SHP77 treated with DMSO at 0.1 percent for 48 hours (cell line): Measurements from ENCODE around the gene TMEM80.
"Not testable (repeated sequence)": the region's sequence is repeated elsewhere in the genome, so short reads cannot be mapped to it uniquely, and the experiment has no call there.

Experiments used
- DNase-seq: peaks from one replicate; lab custom pipeline; 2025; lab: John Stamatoyannopoulos, UW

Gene TMEM80

GRCh38 chr11:695538-696248 is at the start of gene TMEM80:
TSS of gene TMEM80 (plus strand) at chr11:695816. CDS start at chr11:695828, 12 bp downstream.
- no peak for DNase-seq

GRCh38 chr11:646214-646613 is 49.4 kb upstream of the TMEM80 start:
- no peak for DNase-seq

GRCh38 chr11:647672-648158 is 47.9 kb upstream of the TMEM80 start:
- DNase-seq = not testable (repeated sequence)

- no peak for DNase-seq
Observed at GRCh38 chr11:650482-650881, 45.1 kb upstream of the TMEM80 start.

GRCh38 chr11:653136-653535 is 42.5 kb upstream of the TMEM80 start:
- DNase-seq = not testable (repeated sequence)

- DNase-seq = no peak
Observed at GRCh38 chr11:653837-654236, 41.8 kb upstream of the TMEM80 start.

- not testable (repeated sequence) for DNase-seq
Observed at GRCh38 chr11:654444-654843, 41.2 kb upstream of the TMEM80 start.

- DNase-seq = no peak
Observed at GRCh38 chr11:655036-655726, 40.4 kb upstream of the TMEM80 start.

GRCh38 chr11:656426-656825 is 39.2 kb upstream of the TMEM80 start:
- no peak for DNase-seq

- DNase-seq = no peak
Observed at GRCh38 chr11:656866-657265, 38.8 kb upstream of the TMEM80 start.

GRCh38 chr11:657691-658126 is 37.9 kb upstream of the TMEM80 start:
- no peak for DNase-seq

- no peak for DNase-seq
Observed at GRCh38 chr11:659532-660085, 36.0 kb upstream of the TMEM80 start.

GRCh38 chr11:660281-660680 is 35.3 kb upstream of the TMEM80 start:
- no peak for DNase-seq

- DNase-seq = no peak
Observed at GRCh38 chr11:660681-661444, 34.8 kb upstream of the TMEM80 start.

GRCh38 chr11:662689-663274 is 32.8 kb upstream of the TMEM80 start:
- no peak for DNase-seq

- DNase-seq = no peak
Observed at GRCh38 chr11:665062-665703, 30.4 kb upstream of the TMEM80 start.

GRCh38 chr11:665704-666281 is 29.8 kb upstream of the TMEM80 start:
- no peak for DNase-seq

GRCh38 chr11:673866-674265 is 21.8 kb upstream of the TMEM80 start:
- DNase-seq = no peak

GRCh38 chr11:674406-674805 is 21.2 kb upstream of the TMEM80 start:
- DNase-seq = no peak

GRCh38 chr11:678297-678696 is 17.3 kb upstream of the TMEM80 start:
- no peak for DNase-seq
